Smooth muscle cell (in vitro differentiated cells): Measurements from ENCODE around the gene CNTRL. TPM values are rescaled to one million over a fixed set of nuclear protein-coding genes. Genes with fewer than 3 reads are reported as not detected.
"Not testable (repeated sequence)": the region's sequence is repeated elsewhere in the genome, so short reads cannot be mapped to it uniquely, and the experiment has no call there.

Experiments
- DNase-seq: peaks from one replicate; lab custom pipeline; 2025; ENCODE audit not compliant: unreplicated experiment; lab: John Stamatoyannopoulos, UW
- H2AFZ ChIP-seq: fragments of 200-600 bp; sonication (generic); 2 replicates; pipeline ENCODE4 v1.6.0; 2016; ENCODE audit warnings: antibody characterized with exemption, low read depth, mild to moderate bottlenecking
- H3F3A ChIP-seq: fragments of 200-600 bp; sonication (generic); 2 replicates; pipeline ENCODE4 v1.6.0; 2017; ENCODE audit warnings: antibody characterized with exemption, low read depth
- H3K27ac ChIP-seq: fragments of 200-600 bp; sonication (generic); 2 replicates; pipeline ENCODE4 v1.5.1; 2016; ENCODE audit warnings: low read depth, mild to moderate bottlenecking
- H3K27me3 ChIP-seq: fragments of 200-600 bp; sonication (generic); 2 replicates; pipeline ENCODE4 v1.6.1; 2016; ENCODE audit warnings: low read depth, mild to moderate bottlenecking
- H3K36me3 ChIP-seq: fragments of 200-600 bp; sonication (generic); 2 replicates; pipeline ENCODE4 v1.5.1; 2016; ENCODE audit warnings: low read depth
- H3K4me1 ChIP-seq: fragments of 200-600 bp; sonication (generic); 2 replicates; pipeline ENCODE4 v1.5.1; 2016; ENCODE audit warnings: low read depth
- H3K4me2 ChIP-seq: fragments of 200-600 bp; sonication (generic); 2 replicates; pipeline ENCODE4 v1.6.0; 2016; ENCODE audit warnings: mild to moderate bottlenecking
- H3K4me3 ChIP-seq: fragments of 200-600 bp; sonication (generic); 2 replicates; pipeline ENCODE4 v1.5.1; 2016; ENCODE audit warnings: mild to moderate bottlenecking
- H3K79me2 ChIP-seq: fragments of 200-600 bp; sonication (generic); 2 replicates; pipeline ENCODE4 v1.6.0; 2016; ENCODE audit warnings: low read depth, mild to moderate bottlenecking
- H3K9ac ChIP-seq: fragments of 200-600 bp; sonication (generic); 2 replicates; pipeline ENCODE4 v1.6.0; 2016; ENCODE audit warnings: low read depth
- H3K9me3 ChIP-seq: fragments of 200-600 bp; sonication (generic); replicated peaks from 2 replicates; pipeline ENCODE4 v1.5.1; 2016; ENCODE audit warnings: low read depth
- H4K20me1 ChIP-seq: fragments of 200-600 bp; sonication (generic); 2 replicates; pipeline ENCODE4 v1.6.0; 2016; ENCODE audit warnings: low read depth
- WGBS: methylation state at CpG from one replicate; pipeline ENCODE4 v1.1.7; 2016; ENCODE audit warnings: low lambda C conversion rate; 5-methylcytosine and 5-hydroxymethylcytosine counted together
- polyA plus RNA-seq: library from polyadenylated mRNA; unstranded; fragments of >200 nt; fragmentation: Nextera tagmentation; extraction: Ambion mirVana; gene quantifications from 2 replicates; pipeline ENCODE4 v1.2.1, GENCODE V29; 2016
- total RNA-seq: library from RNA; depleted of rRNA; stranded (reverse); fragments of >200 nt; gene quantifications from 2 replicates; pipeline ENCODE4 v1.2.3, GENCODE V29; 2014
- TF ChIP-seq, protein P1 (sequence below): fragments of 200-600 bp; sonication (generic); IDR thresholded peaks from 2 replicates; pipeline ENCODE4 v1.5.1; 2017; ENCODE audit warnings: borderline replicate concordance, mild to moderate bottlenecking, antibody characterized with exemption; ENCODE audit not compliant: insufficient read depth, poor library complexity, severe bottlenecking

Gene CNTRL
- total and polyA plus RNA-seq, 2 experiments from 2014 or later: 3.6 to 9.1 TPM

DNA sequence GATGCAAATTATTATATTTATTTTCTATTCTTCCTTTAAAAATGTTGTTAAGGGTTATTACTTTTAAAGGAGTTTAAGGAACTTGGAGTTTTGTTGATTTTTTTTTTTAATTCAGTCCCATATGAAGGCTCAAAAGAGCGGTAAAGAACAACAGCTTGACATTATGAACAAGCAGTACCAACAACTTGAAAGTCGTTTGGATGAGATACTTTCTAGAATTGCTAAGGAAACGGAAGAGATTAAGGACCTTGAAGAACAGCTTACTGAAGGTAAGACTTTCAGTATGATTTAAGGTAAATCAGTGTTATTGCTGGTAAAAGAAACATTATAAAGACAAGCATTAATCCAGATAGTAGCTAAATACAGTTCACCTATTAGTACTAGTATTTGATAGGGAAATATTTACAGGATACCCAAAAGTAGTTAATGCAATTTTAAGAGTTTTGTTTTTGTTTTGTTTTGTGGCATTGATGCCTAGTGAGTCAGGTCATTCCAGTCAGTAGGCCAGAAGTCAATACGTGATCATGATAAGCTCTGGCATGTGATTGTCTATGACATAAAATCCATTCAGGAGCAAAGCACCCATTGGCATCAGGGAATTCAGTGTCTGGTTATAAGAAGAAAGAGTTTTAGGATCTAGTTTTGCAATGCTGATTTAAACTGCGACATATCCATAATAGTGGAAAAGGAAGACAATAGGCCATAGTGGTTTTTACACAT lies 49.2 kb downstream of the CNTRL start:
- no peaks in the 10 kb centered on the region for H3K27me3 ChIP-seq
- no peak overlapping the region for H3K4me2 ChIP-seq
- H3K79me2 ChIP-seq: no peaks in the 10 kb centered on the region
- H3K9me3 ChIP-seq: no peaks in the 10 kb centered on the region
- no peak overlapping the region for H3K4me3 ChIP-seq
- H3K36me3 ChIP-seq: no peaks in the 10 kb centered on the region
- no peak for DNase-seq
- H2AFZ ChIP-seq: no peak overlapping the region
- 94% methylated on average over 5 of the region's 5 CpGs for WGBS
- no peaks in the 10 kb centered on the region for H3F3A ChIP-seq
- TF ChIP-seq, protein P1, sequence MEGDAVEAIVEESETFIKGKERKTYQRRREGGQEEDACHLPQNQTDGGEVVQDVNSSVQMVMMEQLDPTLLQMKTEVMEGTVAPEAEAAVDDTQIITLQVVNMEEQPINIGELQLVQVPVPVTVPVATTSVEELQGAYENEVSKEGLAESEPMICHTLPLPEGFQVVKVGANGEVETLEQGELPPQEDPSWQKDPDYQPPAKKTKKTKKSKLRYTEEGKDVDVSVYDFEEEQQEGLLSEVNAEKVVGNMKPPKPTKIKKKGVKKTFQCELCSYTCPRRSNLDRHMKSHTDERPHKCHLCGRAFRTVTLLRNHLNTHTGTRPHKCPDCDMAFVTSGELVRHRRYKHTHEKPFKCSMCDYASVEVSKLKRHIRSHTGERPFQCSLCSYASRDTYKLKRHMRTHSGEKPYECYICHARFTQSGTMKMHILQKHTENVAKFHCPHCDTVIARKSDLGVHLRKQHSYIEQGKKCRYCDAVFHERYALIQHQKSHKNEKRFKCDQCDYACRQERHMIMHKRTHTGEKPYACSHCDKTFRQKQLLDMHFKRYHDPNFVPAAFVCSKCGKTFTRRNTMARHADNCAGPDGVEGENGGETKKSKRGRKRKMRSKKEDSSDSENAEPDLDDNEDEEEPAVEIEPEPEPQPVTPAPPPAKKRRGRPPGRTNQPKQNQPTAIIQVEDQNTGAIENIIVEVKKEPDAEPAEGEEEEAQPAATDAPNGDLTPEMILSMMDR: no peak
- H3K27ac ChIP-seq: no peak overlapping the region
- H4K20me1 ChIP-seq: no peaks in the 10 kb centered on the region
- H3K9ac ChIP-seq: no peak overlapping the region
- H3K4me1 ChIP-seq: peaks cover 11% of the 10 kb centered on the region

DNA sequence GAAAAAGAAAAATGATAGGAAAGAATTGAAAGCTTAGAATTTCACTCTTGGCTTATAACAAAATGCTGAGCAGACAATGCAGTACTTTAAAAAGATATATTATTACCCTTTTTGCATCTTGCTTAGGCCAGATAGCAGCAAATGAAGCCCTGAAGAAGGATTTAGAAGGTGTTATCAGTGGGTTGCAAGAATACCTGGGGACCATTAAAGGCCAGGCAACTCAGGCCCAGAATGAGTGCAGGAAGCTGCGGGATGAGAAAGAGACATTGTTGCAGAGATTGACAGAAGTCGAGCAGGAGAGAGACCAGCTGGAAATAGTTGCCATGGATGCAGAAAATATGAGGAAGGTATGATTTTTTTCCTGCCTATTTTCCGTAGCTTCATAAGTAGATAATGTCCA lies 50.8 kb downstream of the CNTRL start:
- Histone ChIP-seq H3K27ac (no peak overlapping the region), H3F3A (no peaks in the 10 kb centered on the region), H4K20me1 (no peaks in the 10 kb centered on the region), H3K4me3 (no peak overlapping the region), H3K79me2 (no peaks in the 10 kb centered on the region), H3K36me3 (no peaks in the 10 kb centered on the region), H3K4me2 (no peak overlapping the region), H3K27me3 (no peaks in the 10 kb centered on the region), H2AFZ (no peak overlapping the region), H3K9ac (no peak overlapping the region), H3K9me3 (no peaks in the 10 kb centered on the region), H3K4me1 (peaks cover 11% of the 10 kb centered on the region)
- DNase-seq: no peak
- TF ChIP-seq, protein P1: no peak
- 57% methylated on average over 3 of the region's 3 CpGs for WGBS

DNA sequence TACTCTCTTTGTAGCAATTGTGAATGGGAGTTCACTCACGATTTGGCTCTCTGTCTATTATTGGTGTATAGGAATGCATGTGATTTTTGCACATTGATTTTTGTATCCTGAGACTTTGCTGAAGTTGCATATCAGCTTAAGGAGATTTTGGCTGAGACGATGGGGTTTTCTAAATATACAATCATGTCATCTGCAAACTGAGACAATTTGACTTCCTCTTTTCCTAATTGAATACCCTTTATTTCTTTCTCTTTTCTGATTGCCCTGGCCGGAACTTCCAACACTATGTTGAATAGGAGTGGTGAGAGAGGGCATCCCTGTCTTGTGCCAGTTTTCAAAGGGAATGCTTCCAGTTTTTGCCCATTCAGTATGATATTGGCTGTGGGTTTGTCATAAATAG lies 54.6 kb downstream of the CNTRL start:
- H4K20me1 ChIP-seq, H2AFZ ChIP-seq, H3K4me1 ChIP-seq, H3F3A ChIP-seq, H3K9me3 ChIP-seq, H3K27me3 ChIP-seq, DNase-seq, H3K9ac ChIP-seq, H3K79me2 ChIP-seq, H3K4me2 ChIP-seq, H3K36me3 ChIP-seq, H3K4me3 ChIP-seq, H3K27ac ChIP-seq: not testable (repeated sequence)
- WGBS: 89% methylated on average over 3 of the region's 3 CpGs

DNA sequence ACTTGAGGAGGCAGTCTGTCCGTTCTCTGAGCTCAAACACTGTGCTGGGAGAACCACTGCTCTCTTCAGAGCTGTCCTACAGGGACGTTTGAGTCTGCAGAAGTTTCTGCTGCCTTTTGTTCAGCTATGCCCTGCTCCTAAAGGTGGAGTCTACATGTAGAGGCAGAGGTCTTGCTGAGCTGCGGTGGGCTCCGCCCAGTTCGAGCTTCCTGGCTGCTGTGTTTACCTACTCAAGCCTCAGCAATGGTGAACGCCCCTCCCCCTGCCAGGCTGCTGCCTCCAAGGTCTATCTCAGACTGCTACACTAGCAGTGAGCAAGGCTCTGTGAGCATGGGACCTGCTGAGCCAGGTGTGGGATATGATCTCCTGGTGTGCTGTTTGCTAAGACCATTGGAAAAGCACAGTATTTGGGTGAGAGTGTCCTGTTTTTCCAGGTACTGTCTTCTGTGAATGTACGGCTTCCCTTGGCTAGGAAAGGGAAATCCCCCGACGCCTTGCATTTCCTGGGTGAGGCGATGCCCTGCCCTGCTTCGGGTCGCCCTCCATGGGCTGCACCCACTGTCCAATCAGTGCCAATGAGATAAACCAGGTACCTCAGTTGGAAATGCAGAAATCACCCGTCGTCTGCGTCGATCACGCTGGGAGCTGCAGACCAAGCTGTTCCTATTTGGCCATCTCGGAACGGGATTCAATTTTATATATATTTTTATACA lies 58.5 kb downstream of the CNTRL start:
- H3K27me3 ChIP-seq: no peaks in the 10 kb centered on the region
- no peak overlapping the region for H2AFZ ChIP-seq
- no peak overlapping the region for H3K9ac ChIP-seq
- H3F3A ChIP-seq: no peaks in the 10 kb centered on the region
- no peak overlapping the region for H3K27ac ChIP-seq
- H3K4me3 ChIP-seq: no peak overlapping the region
- no peak for DNase-seq
- no peaks in the 10 kb centered on the region for H3K79me2 ChIP-seq
- TF ChIP-seq, protein P1: no peak
- no peaks in the 10 kb centered on the region for H3K36me3 ChIP-seq
- H3K9me3 ChIP-seq: no peaks in the 10 kb centered on the region
- 85% methylated on average over 19 of the region's 19 CpGs for WGBS
- no peak overlapping the region for H3K4me2 ChIP-seq
- H4K20me1 ChIP-seq: no peaks in the 10 kb centered on the region
- H3K4me1 ChIP-seq: no peaks in the 10 kb centered on the region
